Uterus (tissue), 4 donors: Measurements from ENCODE around the gene CTDSPL2. TPM values are rescaled to one million over a fixed set of nuclear protein-coding genes. Genes with fewer than 3 reads are reported as not detected.
A peak's percentile ranks its signal among the peaks of the same experiment; 100 is the strongest.
"Not testable (repeated sequence)": the region's sequence is repeated elsewhere in the genome, so short reads cannot be mapped to it uniquely, and the experiment has no call there.

Experiments used
- DNase-seq, 2 donors: peaks; one replicate each; pipeline ENCODE4 v3.0.0-alpha.2; 2019 to 2020
- H3K27ac ChIP-seq, 2 donors: fragments of 200-600 bp; sonication (generic); 1 replicate in 1 of 2; 2 replicates in 1 of 2; pipeline ENCODE4 v1.5.1; 2016 to 2018
- H3K27me3 ChIP-seq, 2 donors: fragments of 200-600 bp; sonication (generic); one replicate each; pipeline ENCODE4 v1.5.1; 2018 to 2019; ENCODE audit warnings: control low read depth in 1 of 2
- H3K36me3 ChIP-seq, 2 donors: fragments of 200-600 bp; sonication (generic); one replicate each; pipeline ENCODE4 v1.5.1; 2019; ENCODE audit warnings: control low read depth in 1 of 2
- H3K4me1 ChIP-seq, 2 donors: fragments of 200-600 bp; sonication (generic); one replicate each; pipeline ENCODE4 v1.5.1; 2018 to 2019; ENCODE audit warnings: control low read depth in 1 of 2
- H3K4me3 ChIP-seq, 2 donors: fragments of 200-600 bp; sonication (generic); 1 replicate in 1 of 2; 2 replicates in 1 of 2; pipeline ENCODE4 v1.5.1; 2018 to 2019; ENCODE audit warnings: mild to moderate bottlenecking in 1 of 2
- H3K9me3 ChIP-seq, 2 donors: fragments of 200-600 bp; sonication (generic); one replicate each; pipeline ENCODE4 v1.5.1; 2019; ENCODE audit warnings: control low read depth in 1 of 2
- POLR2A ChIP-seq, 2 donors: fragments of 450-650 bp; IDR thresholded peaks; one replicate each; pipeline ENCODE4 v1.6.1; 2016; ENCODE audit warnings: antibody characterized with exemption in 2 of 2, mild to moderate bottlenecking in 1 of 2, moderate library complexity in 1 of 2
- intact Hi-C: fragments of 100-400 bp; cut with DNase I; formaldehyde crosslinking; loops from one replicate; pipeline ENCODE4 v1.15.1; 2023; ENCODE audit warnings: low total_unique reads
- total RNA-seq, 4 donors: library from RNA; depleted of rRNA in 3 of 4; stranded (reverse); fragments of >200 nt in 3 of 4; gene quantifications; one replicate each; pipeline versions ENCODE4 v1.1.0 to v1.2.4, GENCODE V29; 2014 to 2023
- TF ChIP-seq, protein P1 (sequence below), 4 experiments: fragments of 200-600 bp in 2 of 4; fragments of 450-650 bp in 2 of 4; sonication (generic) in 2 of 4; IDR thresholded peaks; one replicate each; pipeline ENCODE4 v1.5.1; 2016 to 2019; ENCODE audit warnings: antibody characterized with exemption in 4 of 4, mild to moderate bottlenecking in 2 of 4, moderate library complexity in 1 of 4
- donor health status: DM: yes; HTN: yes; CAD: no.

The CTDSPL2 gene
- total RNA-seq, 4 donors from 2014 or later = 29.7 to 195 (median 63.9) TPM

DNA sequence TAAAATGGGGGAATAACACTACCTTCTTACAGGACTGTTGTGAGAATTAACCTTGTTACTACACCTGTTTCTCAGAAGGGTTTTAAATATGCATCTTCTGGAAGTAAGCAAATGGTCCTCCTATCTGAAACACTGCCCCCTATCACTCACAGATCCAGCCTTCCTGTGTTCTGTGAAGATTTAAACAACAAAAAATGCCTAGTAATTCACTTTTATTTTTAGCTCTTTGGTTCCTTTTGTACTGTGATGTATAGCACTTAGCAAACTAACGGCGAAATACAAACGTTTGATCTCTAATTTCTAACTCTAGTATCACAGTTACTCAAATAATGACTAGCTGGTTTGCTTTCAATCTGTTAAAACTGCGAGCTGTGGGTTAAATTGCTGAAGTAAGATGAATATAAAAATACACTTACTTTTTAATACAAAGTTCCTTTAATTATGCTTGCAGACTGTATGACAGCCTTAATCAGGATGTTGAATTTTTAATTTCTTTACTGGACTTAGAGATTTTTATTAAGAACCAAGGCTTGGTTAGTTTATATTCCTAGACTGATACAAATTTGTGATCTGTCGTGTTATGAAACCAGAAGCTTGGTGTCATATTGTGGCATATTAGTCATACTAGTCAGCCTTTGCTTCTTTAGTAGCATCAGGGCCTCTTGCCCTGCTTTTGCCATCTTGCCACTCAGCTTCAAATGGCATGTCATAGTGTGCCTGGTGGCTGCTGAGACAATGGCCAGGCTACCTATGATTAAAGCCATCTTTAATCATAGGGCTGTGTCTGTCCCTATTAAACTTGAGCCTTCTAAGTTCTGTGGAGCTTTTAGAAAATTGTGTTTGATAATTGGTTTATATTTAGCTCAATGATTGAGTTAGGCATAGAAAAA lies 118.7 kb downstream of the CTDSPL2 start:
- intact Hi-C loops = no loop called here
- H3K4me1 ChIP-seq = no peaks in the 10 kb centered on the region
- no peak overlapping the region for H3K4me3 ChIP-seq

DNA sequence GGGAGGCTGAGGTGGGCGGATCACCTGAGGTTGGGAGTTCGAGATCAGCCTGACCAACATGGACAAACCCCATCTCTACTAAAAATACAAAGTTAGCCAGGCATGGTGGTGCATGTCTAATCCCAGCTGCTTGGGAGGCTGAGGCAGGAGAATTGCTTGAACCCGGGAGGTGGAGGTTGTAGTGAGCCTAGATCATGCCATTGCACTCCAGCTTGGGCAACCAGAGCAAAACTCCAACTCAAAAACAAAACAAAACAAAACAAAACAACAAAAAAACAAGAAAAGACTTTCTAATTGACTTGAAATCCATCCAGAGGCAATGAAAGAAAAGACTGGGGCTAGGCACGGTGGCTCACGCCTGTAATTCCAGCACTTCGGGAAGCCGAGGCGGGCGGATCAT lies 121.7 kb downstream of the CTDSPL2 start:
- H3K4me3 ChIP-seq, H3K4me1 ChIP-seq, intact Hi-C loops, H3K27me3 ChIP-seq, H3K27ac ChIP-seq, H3K9me3 ChIP-seq, H3K36me3 ChIP-seq, DNase-seq: not testable (repeated sequence)

More for the DNA sequence above, 118.7 kb downstream of the CTDSPL2 start:
- Histone ChIP-seq H3K27ac (no peak overlapping the region), H3K9me3 (no peaks in the 10 kb centered on the region), H3K36me3 (no peaks in the 10 kb centered on the region), H3K27me3 (no peaks in the 10 kb centered on the region)
- DNase-seq = no peak
- TF ChIP-seq, protein P1, sequence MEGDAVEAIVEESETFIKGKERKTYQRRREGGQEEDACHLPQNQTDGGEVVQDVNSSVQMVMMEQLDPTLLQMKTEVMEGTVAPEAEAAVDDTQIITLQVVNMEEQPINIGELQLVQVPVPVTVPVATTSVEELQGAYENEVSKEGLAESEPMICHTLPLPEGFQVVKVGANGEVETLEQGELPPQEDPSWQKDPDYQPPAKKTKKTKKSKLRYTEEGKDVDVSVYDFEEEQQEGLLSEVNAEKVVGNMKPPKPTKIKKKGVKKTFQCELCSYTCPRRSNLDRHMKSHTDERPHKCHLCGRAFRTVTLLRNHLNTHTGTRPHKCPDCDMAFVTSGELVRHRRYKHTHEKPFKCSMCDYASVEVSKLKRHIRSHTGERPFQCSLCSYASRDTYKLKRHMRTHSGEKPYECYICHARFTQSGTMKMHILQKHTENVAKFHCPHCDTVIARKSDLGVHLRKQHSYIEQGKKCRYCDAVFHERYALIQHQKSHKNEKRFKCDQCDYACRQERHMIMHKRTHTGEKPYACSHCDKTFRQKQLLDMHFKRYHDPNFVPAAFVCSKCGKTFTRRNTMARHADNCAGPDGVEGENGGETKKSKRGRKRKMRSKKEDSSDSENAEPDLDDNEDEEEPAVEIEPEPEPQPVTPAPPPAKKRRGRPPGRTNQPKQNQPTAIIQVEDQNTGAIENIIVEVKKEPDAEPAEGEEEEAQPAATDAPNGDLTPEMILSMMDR (IDR thresholded peaks at IDR 0.05) = no peak
- TF ChIP-seq POLR2A (IDR thresholded peaks at IDR 0.05) = no peak

DNA sequence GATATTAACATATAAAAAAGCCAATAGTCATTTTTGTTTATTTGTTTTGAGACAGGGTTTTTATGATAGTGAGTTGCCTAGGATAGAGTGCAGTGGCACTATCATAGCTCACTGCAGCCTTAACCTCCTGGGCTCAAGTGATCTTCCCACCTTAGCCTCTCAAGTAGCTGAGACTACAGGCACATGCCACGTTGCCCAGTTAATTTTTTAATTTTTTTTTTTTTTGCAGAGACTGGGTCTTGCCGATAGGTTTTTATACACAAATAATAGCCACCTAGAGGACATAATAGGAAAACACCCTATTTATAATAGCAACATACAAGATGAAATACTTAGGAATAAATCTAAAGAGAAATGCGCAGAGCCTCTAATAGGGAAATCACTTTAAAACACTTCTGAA lies 122.8 kb downstream of the CTDSPL2 start:
- H3K4me1 ChIP-seq = no peaks in the 10 kb centered on the region
- no peak for DNase-seq
- no peak overlapping the region for H3K4me3 ChIP-seq
- H3K27me3 ChIP-seq = no peaks in the 10 kb centered on the region
- no peak for TF ChIP-seq POLR2A (IDR thresholded peaks at IDR 0.05)
- TF ChIP-seq, protein P1 (IDR thresholded peaks at IDR 0.05) = peak in 2 of 4 experiments; percentile 9 to 17
- H3K9me3 ChIP-seq = no peaks in the 10 kb centered on the region
- no peaks in the 10 kb centered on the region for H3K36me3 ChIP-seq
- H3K27ac ChIP-seq = no peak overlapping the region
- intact Hi-C loops = no loop called here

DNA sequence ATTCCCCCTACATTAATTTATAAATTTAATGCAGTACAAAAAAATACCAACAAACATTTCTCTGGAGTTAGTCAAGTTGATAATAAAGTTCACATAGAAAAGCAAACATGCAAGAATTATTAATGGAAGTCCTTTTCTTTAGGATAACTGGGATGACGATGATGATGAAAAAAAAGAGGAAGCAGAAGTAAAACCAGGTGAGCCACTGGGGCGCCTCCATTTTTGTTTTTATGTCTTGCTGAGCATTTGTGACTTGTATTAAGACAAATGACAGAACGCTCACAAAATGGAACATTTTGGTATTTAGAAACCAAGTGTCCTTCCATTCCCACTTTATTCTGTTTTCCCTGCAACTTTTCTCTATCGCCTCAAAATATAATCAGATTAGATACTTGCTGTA lies 123.3 kb downstream of the CTDSPL2 start:
- Histone ChIP-seq H3K27me3 (no peaks in the 10 kb centered on the region), H3K4me3 (no peak overlapping the region), H3K27ac (no peak overlapping the region), H3K9me3 (no peaks in the 10 kb centered on the region), H3K4me1 (no peaks in the 10 kb centered on the region), H3K36me3 (no peaks in the 10 kb centered on the region)
- no peak for DNase-seq
- intact Hi-C loops = no loop called here
- TF ChIP-seq, protein P1 (IDR thresholded peaks at IDR 0.05) = no peak
- TF ChIP-seq POLR2A (IDR thresholded peaks at IDR 0.05) = no peak

DNA sequence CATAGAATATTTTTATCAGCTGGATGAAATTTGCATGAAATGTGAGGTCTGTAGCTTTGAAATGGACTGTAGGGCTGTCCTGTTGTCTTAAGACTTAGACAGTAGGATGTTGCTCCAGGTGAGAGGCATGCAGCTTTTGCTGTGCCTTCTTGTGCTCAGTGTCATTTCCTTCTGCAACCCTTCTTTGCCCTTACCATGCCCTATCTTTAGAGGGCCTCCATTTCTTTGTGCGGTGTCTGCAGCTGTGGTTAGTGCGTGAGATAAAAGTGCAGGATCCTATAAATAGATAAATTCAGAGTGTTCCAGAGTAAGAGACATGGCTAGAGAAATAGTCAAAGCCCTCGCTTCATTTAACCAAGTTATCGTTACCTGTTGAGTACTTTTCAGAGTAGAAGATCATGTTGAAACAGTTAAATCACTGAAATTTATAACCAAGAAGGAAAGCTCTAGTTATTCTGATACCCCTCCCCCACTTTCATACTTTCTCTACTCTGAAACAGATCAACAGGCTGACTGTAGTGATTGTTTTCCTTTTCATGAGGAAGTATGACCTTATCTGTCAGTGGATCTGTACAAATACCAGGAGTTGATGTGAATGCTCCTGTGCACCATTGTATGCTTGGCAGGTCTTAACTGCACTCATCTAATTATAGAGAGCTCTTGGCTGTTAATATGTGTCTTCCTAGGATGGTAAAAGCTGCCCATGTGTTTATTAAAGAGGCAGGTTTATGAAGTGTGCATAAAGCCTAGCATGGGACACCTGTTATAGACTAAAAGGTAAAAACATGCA lies 127.7 kb downstream of the CTDSPL2 start:
- Histone ChIP-seq H3K9me3 (no peaks in the 10 kb centered on the region), H3K27ac (no peak overlapping the region), H3K36me3 (no peaks in the 10 kb centered on the region), H3K4me3 (no peak overlapping the region), H3K4me1 (no peaks in the 10 kb centered on the region), H3K27me3 (no peaks in the 10 kb centered on the region)
- no peak for TF ChIP-seq POLR2A (IDR thresholded peaks at IDR 0.05)
- TF ChIP-seq, protein P1 (IDR thresholded peaks at IDR 0.05) = no peak
- intact Hi-C loops = no loop called here
- DNase-seq = no peak

DNA sequence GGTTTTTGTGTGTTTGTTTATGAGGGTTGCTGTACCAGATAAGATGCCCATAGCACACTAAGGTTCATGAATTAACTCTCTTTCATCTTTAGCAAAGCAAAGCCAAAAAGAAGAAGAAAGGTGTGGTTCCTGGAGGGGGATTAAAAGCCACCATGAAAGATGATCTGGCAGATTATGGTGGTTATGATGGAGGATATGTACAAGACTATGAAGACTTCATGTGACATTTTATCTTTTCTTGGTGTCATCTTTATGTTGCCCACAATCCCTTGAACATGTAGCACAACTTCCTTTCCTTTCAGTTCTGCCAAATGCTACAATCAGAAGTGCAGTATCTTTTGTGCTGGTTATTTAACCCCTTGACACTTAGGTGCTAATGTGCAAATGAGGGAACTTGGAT lies 133.5 kb downstream of the CTDSPL2 start:
- H3K4me1 ChIP-seq, H3K36me3 ChIP-seq, intact Hi-C loops, H3K4me3 ChIP-seq, H3K9me3 ChIP-seq, DNase-seq, H3K27me3 ChIP-seq, H3K27ac ChIP-seq: not testable (repeated sequence)
